SK-N-SH (cell line): ENCODE results near the gene GCN1. TPM values are rescaled to one million over a fixed set of nuclear protein-coding genes. Genes with fewer than 3 reads are reported as not detected.

Experiments used
- CTCF ChIA-PET: fragments of 300-600, 350-600 bp; formaldehyde crosslinking; extraction: SDS; loops from one replicate; lab custom pipeline; 2021; lab: Yijun Ruan, JAX
- POLR2A ChIA-PET: fragments of 350-600 bp; sonication (Branson Sonifier 250); formaldehyde crosslinking; extraction: SDS; loops from one replicate; lab custom pipeline; 2020; ENCODE audit warnings: antibody characterized with exemption, inconsistent platforms; lab: Yijun Ruan, JAX
- DNase-seq: peaks from one replicate; pipeline ENCODE4 v3.0.0; 2012
- H2AFZ ChIP-seq: fragments of 200-600 bp; sonication (generic); 2 replicates; pipeline ENCODE4 v1.8.1; 2016; ENCODE audit warnings: antibody characterized with exemption, mild to moderate bottlenecking, low read depth
- H3F3A ChIP-seq: fragments of 200-600 bp; sonication (generic); replicated peaks from 2 replicates; pipeline ENCODE3; 2016; ENCODE audit warnings: antibody characterized with exemption, mild to moderate bottlenecking; ENCODE audit not compliant: insufficient read depth
- H3K27ac ChIP-seq, 2 experiments: fragments of 200-500 bp in 1 of 2; fragments of 200-600 bp in 1 of 2; sonication (Bioruptor generic) in 1 of 2; sonication (generic), shearing (Covaris generic) in 1 of 2; 2 replicates each; pipeline versions ENCODE4 v1.5.1 to v1.6.1; 2014 to 2016; ENCODE audit warnings: low read depth in 2 of 2, inconsistent platforms in 1 of 2, low read length in 1 of 2, mild to moderate bottlenecking in 1 of 2, mixed read lengths in 1 of 2
- H3K27me3 ChIP-seq: fragments of 200-600 bp; sonication (generic), shearing (Covaris generic); 2 replicates; pipeline ENCODE4 v1.6.1; 2016; ENCODE audit warnings: mixed run types; ENCODE audit not compliant: insufficient read depth
- H3K36me3 ChIP-seq, 2 experiments: fragments of 200-500 bp in 1 of 2; fragments of 200-600 bp in 1 of 2; sonication (Bioruptor generic) in 1 of 2; sonication (generic) in 1 of 2; replicated peaks in 1 of 2; 2 replicates each; pipeline versions ENCODE3 to v1.5.1; 2014 to 2016; ENCODE audit warnings: low read length in 1 of 2, mild to moderate bottlenecking in 1 of 2; ENCODE audit not compliant: insufficient read depth in 2 of 2, control insufficient read depth in 1 of 2
- H3K4me1 ChIP-seq, 2 experiments: fragments of 200-500 bp in 1 of 2; fragments of 200-600 bp in 1 of 2; sonication (Bioruptor generic) in 1 of 2; sonication (generic), shearing (Covaris generic) in 1 of 2; 2 replicates each; pipeline versions ENCODE4 v1.5.1 to v1.6.1; 2014 to 2016; ENCODE audit warnings: low read depth in 1 of 2, low read length in 1 of 2, mixed run types in 1 of 2; ENCODE audit not compliant: insufficient read depth in 2 of 2, control insufficient read depth in 1 of 2
- H3K4me2 ChIP-seq: fragments of 200-600 bp; sonication (generic), shearing (Covaris generic); 2 replicates; pipeline ENCODE4 v1.6.1; 2017; ENCODE audit warnings: mixed run types
- H3K4me3 ChIP-seq, 2 experiments: fragments of 200-500 bp in 1 of 2; fragments of 200-600 bp in 1 of 2; sonication (Bioruptor generic) in 1 of 2; sonication (generic), shearing (Covaris generic) in 1 of 2; 2 replicates each; pipeline versions ENCODE4 v1.5.1 to v1.8.1; 2014 to 2016; ENCODE audit warnings: low read depth in 2 of 2, inconsistent platforms in 1 of 2, low read length in 1 of 2, mild to moderate bottlenecking in 1 of 2, mixed read lengths in 1 of 2, moderate library complexity in 1 of 2
- H3K79me2 ChIP-seq: fragments of 200-600 bp; sonication (generic); 2 replicates; pipeline ENCODE4 v1.8.1; 2017; ENCODE audit warnings: mild to moderate bottlenecking; ENCODE audit not compliant: insufficient read depth
- H3K9ac ChIP-seq: fragments of 200-600 bp; sonication (generic); 2 replicates; pipeline ENCODE4 v1.6.1; 2017; ENCODE audit warnings: mixed run types
- H3K9me2 ChIP-seq: fragments of 200-600 bp; sonication (generic); 2 replicates; pipeline ENCODE4 v1.6.1; 2017; ENCODE audit warnings: mixed run types
- H3K9me3 ChIP-seq: fragments of 200-600 bp; sonication (generic); 2 replicates; pipeline ENCODE4 v1.6.1; 2017; ENCODE audit warnings: mixed run types, mild to moderate bottlenecking, moderate library complexity
- H4K20me1 ChIP-seq: fragments of 200-600 bp; sonication (generic); 2 replicates; pipeline ENCODE4 v1.6.1; 2017; ENCODE audit warnings: mild to moderate bottlenecking, mixed run types; ENCODE audit not compliant: insufficient read depth
- CTCF ChIP-seq: fragments of 200-600 bp; sonication (generic); IDR thresholded peaks from 2 replicates; pipeline ENCODE4 v1.6.1; 2017; ENCODE audit warnings: antibody characterized with exemption, mild to moderate bottlenecking, moderate library complexity
- ELF1 ChIP-seq: IDR thresholded peaks from 2 replicates; pipeline ENCODE4 v1.4.0; 2012
- EP300 ChIP-seq, 2 experiments: IDR thresholded peaks; 2 replicates each; pipeline versions ENCODE4 v1.4.0 to v1.6.1; 2012; ENCODE audit warnings: borderline replicate concordance in 1 of 2, low read depth in 1 of 2, low read length in 1 of 2
- EZH2phosphoT487 ChIP-seq: fragments of 200-600 bp; sonication (generic); IDR thresholded peaks from 2 replicates; pipeline ENCODE4 v1.6.1; 2017; ENCODE audit warnings: low read depth, mixed run types, mild to moderate bottlenecking, antibody characterized with exemption, moderate library complexity, borderline replicate concordance
- FOXJ3 ChIP-seq: sonication (generic); formaldehyde crosslinking; IDR thresholded peaks from 2 replicates; pipeline ENCODE4 v1.5.1; 2020; ENCODE audit warnings: mild to moderate bottlenecking, missing genetic modification reagents
- GABPA ChIP-seq: IDR thresholded peaks from 2 replicates; pipeline ENCODE4 v1.4.0; 2012; ENCODE audit warnings: low read depth, mild to moderate bottlenecking
- JUND ChIP-seq: IDR thresholded peaks from 2 replicates; pipeline ENCODE4 v1.4.0; 2012
- NRF1 ChIP-seq: IDR thresholded peaks from 2 replicates; pipeline ENCODE4 v1.6.1; 2012; ENCODE audit warnings: low read depth, mild to moderate bottlenecking, low read length
- POLR2AphosphoS5 ChIP-seq: IDR thresholded peaks from 2 replicates; pipeline ENCODE4 v1.6.1; 2012; ENCODE audit warnings: low read depth, low read length
- RFX5 ChIP-seq: IDR thresholded peaks from 2 replicates; pipeline ENCODE4 v1.6.1; 2012; ENCODE audit warnings: mild to moderate bottlenecking, improper control_type of control experiment, low read length
- RXRA ChIP-seq: IDR thresholded peaks from 2 replicates; pipeline ENCODE4 v1.4.0; 2012; ENCODE audit warnings: low read depth, mild to moderate bottlenecking, borderline replicate concordance
- SIN3A ChIP-seq: IDR thresholded peaks from 2 replicates; pipeline ENCODE4 v1.6.1; 2012; ENCODE audit warnings: low read depth, mild to moderate bottlenecking, low read length, moderate library complexity, borderline replicate concordance
- TAF1 ChIP-seq: IDR thresholded peaks from 2 replicates; pipeline ENCODE4 v1.6.1; 2012; ENCODE audit warnings: low read depth, mild to moderate bottlenecking, low read length, moderate library complexity, borderline replicate concordance
- TCF12 ChIP-seq: IDR thresholded peaks from 2 replicates; pipeline ENCODE4 v1.4.0; 2012
- TEAD4 ChIP-seq: IDR thresholded peaks from 2 replicates; pipeline ENCODE4 v1.4.0; 2012; ENCODE audit warnings: mild to moderate bottlenecking, borderline replicate concordance; ENCODE audit not compliant: insufficient read depth
- WGBS: methylation state at CpG from one replicate; pipeline ENCODE4 v1.1.6; 2017; ENCODE audit warnings: low lambda C conversion rate; 5-methylcytosine and 5-hydroxymethylcytosine counted together
- polyA plus RNA-seq, 3 experiments: library from polyadenylated mRNA; depleted of rRNA; stranded (reverse); fragments of >200 nt; gene quantifications; 2 replicates each; pipeline ENCODE4 v1.2.3, GENCODE V29; 2012
- TF ChIP-seq, protein P1 (sequence below): IDR thresholded peaks from 2 replicates; pipeline ENCODE4; 2012
- TF ChIP-seq, protein P2 (sequence below): IDR thresholded peaks from 2 replicates; pipeline ENCODE4 v1.4.0; 2012; ENCODE audit warnings: low read depth, borderline replicate concordance
- TF ChIP-seq, protein P3 (sequence below): IDR thresholded peaks from 2 replicates; pipeline ENCODE4 v1.4.0; 2012; ENCODE audit warnings: low read depth
- TF ChIP-seq, protein P4 (sequence below): fragments of 150-350 bp; IDR thresholded peaks from 2 replicates; pipeline ENCODE4 v1.6.1; 2017; ENCODE audit warnings: antibody characterized with exemption, low read length, low read depth, borderline replicate concordance
- TF ChIP-seq, protein P5 (sequence below): fragments of 150-350 bp; IDR thresholded peaks from 2 replicates; pipeline ENCODE4 v1.6.1; 2016; ENCODE audit warnings: mild to moderate bottlenecking, low read depth, low read length

The GCN1 gene
- polyA plus RNA-seq, 1 of the 3 experiments (the other 2 are of a cell fraction) = 54.4 TPM

- TF ChIP-seq, protein P1, sequence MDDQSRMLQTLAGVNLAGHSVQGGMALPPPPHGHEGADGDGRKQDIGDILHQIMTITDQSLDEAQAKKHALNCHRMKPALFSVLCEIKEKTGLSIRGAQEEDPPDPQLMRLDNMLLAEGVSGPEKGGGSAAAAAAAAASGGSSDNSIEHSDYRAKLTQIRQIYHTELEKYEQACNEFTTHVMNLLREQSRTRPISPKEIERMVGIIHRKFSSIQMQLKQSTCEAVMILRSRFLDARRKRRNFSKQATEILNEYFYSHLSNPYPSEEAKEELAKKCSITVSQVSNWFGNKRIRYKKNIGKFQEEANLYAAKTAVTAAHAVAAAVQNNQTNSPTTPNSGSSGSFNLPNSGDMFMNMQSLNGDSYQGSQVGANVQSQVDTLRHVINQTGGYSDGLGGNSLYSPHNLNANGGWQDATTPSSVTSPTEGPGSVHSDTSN = no peak
- no peak for TF ChIP-seq NRF1
- TF ChIP-seq, protein P2, sequence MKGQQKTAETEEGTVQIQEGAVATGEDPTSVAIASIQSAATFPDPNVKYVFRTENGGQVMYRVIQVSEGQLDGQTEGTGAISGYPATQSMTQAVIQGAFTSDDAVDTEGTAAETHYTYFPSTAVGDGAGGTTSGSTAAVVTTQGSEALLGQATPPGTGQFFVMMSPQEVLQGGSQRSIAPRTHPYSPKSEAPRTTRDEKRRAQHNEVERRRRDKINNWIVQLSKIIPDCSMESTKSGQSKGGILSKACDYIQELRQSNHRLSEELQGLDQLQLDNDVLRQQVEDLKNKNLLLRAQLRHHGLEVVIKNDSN = no peak
- no peak for TF ChIP-seq EP300 (IDR thresholded peaks at IDR 0.05; ENCODE audit: borderline replicate concordance in 1 of 2, low read depth in 1 of 2, low read length in 1 of 2)
- TF ChIP-seq, protein P3, sequence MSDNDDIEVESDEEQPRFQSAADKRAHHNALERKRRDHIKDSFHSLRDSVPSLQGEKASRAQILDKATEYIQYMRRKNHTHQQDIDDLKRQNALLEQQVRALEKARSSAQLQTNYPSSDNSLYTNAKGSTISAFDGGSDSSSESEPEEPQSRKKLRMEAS = no peak
- no peak for TF ChIP-seq TCF12
Measured at GRCh38 chr12:120242971-120243699, 48.6 kb upstream of the GCN1 start (continued).

DNA sequence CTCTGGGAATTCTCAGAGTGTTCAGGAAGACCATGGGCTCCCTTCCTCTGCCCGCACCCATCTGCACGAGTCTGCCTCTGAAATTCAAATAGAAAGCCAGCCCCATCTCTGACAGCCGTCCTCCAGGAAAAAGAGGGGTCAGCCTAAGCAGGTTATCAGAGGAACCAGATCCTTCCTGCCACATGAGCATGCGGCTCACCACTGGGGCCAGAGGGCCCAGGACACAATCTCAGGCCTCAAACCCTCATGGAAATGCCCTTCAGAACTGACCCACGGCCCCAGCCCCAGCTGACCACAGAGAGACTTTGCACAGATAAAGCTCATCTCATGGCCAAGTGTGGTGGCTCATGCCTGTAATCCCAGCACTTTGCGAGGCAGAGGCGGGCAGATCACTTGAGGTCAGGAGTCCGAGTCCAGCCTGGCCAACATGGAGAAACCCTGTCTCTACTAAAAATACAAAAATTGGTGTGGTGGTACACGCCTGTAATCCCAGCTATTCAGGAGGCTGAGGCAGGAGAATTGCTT, 47.8 kb upstream of the GCN1 start:
- peaks cover 24 to 39% of the 10 kb centered on the region in 2 experiments; a peak in 3 of 4 replicates for H3K4me1 ChIP-seq
- POLR2A ChIA-PET = no interaction called here
- peaks cover 0 to 6% of the 10 kb centered on the region in 2 experiments for H3K36me3 ChIP-seq
- H3K79me2 ChIP-seq = peaks cover 100% of the 10 kb centered on the region
- no peak for DNase-seq
- no peak overlapping the region for H3K27ac ChIP-seq
- H3K9me3 ChIP-seq = no peaks in the 10 kb centered on the region
- H3K27me3 ChIP-seq = no peaks in the 10 kb centered on the region
- H3K9ac ChIP-seq = no peak overlapping the region
- H4K20me1 ChIP-seq = peaks cover 62% of the 10 kb centered on the region
- 92% methylated on average over 7 of the region's 9 CpGs for WGBS
- H3K4me3 ChIP-seq = no peak overlapping the region
- H3F3A ChIP-seq = peaks cover 30% of the 10 kb centered on the region
- CTCF ChIA-PET = interaction anchor here (1.3 to 12.5 kb wide), 2 partner anchors 14 to 24 kb away, joined by 3 to 148 read pairs; no protein-coding TSS in a partner anchor
- H3K4me2 ChIP-seq = no peak overlapping the region
- no peaks in the 10 kb centered on the region for H3K9me2 ChIP-seq
- H2AFZ ChIP-seq = no peak overlapping the region
- TF ChIP-seq, protein P3 = no peak
- TF ChIP-seq TEAD4 (no peak), FOXJ3 (CRISPR knock-in tag) (no peak), EZH2phosphoT487 (no peak), RFX5 (no peak), CTCF (no peak), TAF1 (no peak), JUND (no peak), SIN3A (no peak), ELF1 (no peak), POLR2AphosphoS5 (no peak), NRF1 (no peak), RXRA (no peak), GABPA (no peak)
- TF ChIP-seq, protein P4, sequence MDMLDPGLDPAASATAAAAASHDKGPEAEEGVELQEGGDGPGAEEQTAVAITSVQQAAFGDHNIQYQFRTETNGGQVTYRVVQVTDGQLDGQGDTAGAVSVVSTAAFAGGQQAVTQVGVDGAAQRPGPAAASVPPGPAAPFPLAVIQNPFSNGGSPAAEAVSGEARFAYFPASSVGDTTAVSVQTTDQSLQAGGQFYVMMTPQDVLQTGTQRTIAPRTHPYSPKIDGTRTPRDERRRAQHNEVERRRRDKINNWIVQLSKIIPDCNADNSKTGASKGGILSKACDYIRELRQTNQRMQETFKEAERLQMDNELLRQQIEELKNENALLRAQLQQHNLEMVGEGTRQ = no peak
- TF ChIP-seq, protein P5, sequence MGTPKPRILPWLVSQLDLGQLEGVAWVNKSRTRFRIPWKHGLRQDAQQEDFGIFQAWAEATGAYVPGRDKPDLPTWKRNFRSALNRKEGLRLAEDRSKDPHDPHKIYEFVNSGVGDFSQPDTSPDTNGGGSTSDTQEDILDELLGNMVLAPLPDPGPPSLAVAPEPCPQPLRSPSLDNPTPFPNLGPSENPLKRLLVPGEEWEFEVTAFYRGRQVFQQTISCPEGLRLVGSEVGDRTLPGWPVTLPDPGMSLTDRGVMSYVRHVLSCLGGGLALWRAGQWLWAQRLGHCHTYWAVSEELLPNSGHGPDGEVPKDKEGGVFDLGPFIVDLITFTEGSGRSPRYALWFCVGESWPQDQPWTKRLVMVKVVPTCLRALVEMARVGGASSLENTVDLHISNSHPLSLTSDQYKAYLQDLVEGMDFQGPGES = no peak
